Sigmoid colon (tissue), 3 donors: Measurements from ENCODE around the gene MRPL51.

Source experiments
- POLR2A ChIP-seq, 2 donors: fragments of 450-650 bp; IDR thresholded peaks; one replicate each; pipeline ENCODE4 v1.6.1; 2016; ENCODE audit warnings: antibody characterized with exemption in 2 of 2, mild to moderate bottlenecking in 2 of 2, moderate library complexity in 2 of 2
- TF ChIP-seq, protein P1 (sequence below), 4 experiments: fragments of 450-650 bp in 3 of 4; fragments of 200-600 bp in 1 of 4; IDR thresholded peaks; one replicate each; pipeline ENCODE4 v1.5.1; 2016 to 2019; ENCODE audit warnings: antibody characterized with exemption in 4 of 4, mild to moderate bottlenecking in 3 of 4, moderate library complexity in 2 of 4

DNA sequence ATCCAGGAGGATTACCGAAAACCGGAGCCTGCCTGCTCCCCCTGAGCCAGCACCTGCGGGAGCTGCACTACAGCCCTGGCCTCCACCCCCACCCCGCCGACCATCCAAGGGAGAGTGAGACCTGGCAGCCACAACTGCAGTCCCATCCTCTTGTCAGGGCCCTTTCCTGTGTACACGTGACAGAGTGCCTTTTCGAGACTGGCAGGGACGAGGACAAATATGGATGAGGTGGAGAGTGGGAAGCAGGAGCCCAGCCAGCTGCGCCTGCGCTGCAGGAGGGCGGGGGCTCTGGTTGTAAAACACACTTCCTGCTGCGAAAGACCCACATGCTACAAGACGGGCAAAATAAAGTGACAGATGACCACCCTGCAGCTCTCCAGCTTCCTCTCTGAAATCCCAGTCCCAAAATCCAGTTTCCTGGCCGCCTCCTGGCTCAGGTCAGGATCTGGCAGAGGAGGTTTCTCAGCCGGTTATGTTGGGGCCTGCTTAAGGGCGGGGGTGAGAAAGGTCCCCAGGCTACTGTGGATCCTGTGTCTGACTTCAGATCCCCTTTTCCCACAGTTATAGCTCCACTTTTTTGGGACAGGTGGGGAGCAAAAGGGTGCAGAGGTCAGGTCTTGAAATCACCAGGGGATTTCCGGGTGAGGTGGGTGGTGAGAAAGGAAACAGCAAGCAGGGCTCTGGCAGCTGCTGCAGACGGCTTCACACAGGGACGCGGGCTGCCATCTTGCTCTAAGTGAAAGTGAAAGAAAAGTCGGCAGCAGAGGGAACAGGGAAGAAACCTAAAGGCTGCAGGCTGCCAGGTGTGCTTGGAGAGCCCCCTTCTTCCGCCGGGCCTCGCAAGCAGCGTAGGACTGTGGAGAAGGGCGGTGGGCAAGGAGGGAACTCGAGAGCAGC, 41.5 kb downstream of the MRPL51 start, which contains the start of gene TAPBPL:
- TF ChIP-seq, protein P1, sequence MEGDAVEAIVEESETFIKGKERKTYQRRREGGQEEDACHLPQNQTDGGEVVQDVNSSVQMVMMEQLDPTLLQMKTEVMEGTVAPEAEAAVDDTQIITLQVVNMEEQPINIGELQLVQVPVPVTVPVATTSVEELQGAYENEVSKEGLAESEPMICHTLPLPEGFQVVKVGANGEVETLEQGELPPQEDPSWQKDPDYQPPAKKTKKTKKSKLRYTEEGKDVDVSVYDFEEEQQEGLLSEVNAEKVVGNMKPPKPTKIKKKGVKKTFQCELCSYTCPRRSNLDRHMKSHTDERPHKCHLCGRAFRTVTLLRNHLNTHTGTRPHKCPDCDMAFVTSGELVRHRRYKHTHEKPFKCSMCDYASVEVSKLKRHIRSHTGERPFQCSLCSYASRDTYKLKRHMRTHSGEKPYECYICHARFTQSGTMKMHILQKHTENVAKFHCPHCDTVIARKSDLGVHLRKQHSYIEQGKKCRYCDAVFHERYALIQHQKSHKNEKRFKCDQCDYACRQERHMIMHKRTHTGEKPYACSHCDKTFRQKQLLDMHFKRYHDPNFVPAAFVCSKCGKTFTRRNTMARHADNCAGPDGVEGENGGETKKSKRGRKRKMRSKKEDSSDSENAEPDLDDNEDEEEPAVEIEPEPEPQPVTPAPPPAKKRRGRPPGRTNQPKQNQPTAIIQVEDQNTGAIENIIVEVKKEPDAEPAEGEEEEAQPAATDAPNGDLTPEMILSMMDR (IDR thresholded peaks at IDR 0.05), result no peak
- peak; percentile 83 to 84 for TF ChIP-seq POLR2A (IDR thresholded peaks at IDR 0.05)
